ENCODE measurements around the gene LRP8. TPM values are rescaled to one million over a fixed set of nuclear protein-coding genes. Genes with fewer than 3 reads are reported as not detected.
A peak's percentile ranks its signal among the peaks of the same experiment; 100 is the strongest.

Gene LRP8
- total RNA-seq, 1 donor from 2014 or later: 4.4 TPM

DNA sequence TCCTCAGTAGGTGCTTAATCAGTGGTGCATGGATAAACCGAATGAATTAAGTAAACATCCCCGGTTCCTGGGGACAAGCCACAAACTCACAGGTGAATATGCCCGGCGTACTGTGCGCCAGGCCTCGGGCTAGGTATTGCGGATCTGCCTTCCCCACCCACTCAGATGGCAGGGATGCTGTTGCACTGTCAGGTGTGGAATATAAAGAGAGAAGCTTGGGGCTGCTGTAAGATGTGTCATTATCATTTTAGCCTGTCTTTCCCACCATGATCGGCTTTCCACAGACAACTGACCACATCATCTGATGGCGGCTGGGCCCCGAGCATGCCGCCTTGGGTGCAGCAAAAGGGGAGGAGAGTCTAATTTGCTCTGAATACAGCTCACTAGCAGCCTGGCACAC is 45.4 kb upstream of the LRP8 start:
- Mint-ChIP-seq H3K4me1 (ENCODE audit: unreplicated experiment) (peaks cover 2% of the 10 kb centered on the region), H3K9me3 (ENCODE audit: unreplicated experiment) (no peaks in the 10 kb centered on the region), H3K36me3 (ENCODE audit: unreplicated experiment) (no peaks in the 10 kb centered on the region), H3K27me3 (ENCODE audit: unreplicated experiment) (peaks cover 2% of the 10 kb centered on the region), H3K27ac (ENCODE audit: unreplicated experiment) (no peak overlapping the region), H3K4me3 (ENCODE audit: unreplicated experiment) (no peak overlapping the region)
- TF ChIP-seq CTCF (IDR thresholded peaks at IDR 0.05): no peak
- peak; percentile 46 for DNase-seq (ENCODE audit: extremely low spot score, unreplicated experiment)

- no peak for TF ChIP-seq CTCF (IDR thresholded peaks at IDR 0.05)
- peak; percentile 59 for DNase-seq (ENCODE audit: extremely low spot score, unreplicated experiment)
- Mint-ChIP-seq H3K36me3 (ENCODE audit: unreplicated experiment) (no peaks in the 10 kb centered on the region), H3K4me3 (ENCODE audit: unreplicated experiment) (no peak overlapping the region), H3K27ac (ENCODE audit: unreplicated experiment) (no peak overlapping the region), H3K9me3 (ENCODE audit: unreplicated experiment) (no peaks in the 10 kb centered on the region), H3K4me1 (ENCODE audit: unreplicated experiment) (peaks cover 2% of the 10 kb centered on the region), H3K27me3 (ENCODE audit: unreplicated experiment) (peaks cover 7% of the 10 kb centered on the region)
Measured at GRCh38 chr1:53372501-53372951, 44.7 kb upstream of the LRP8 start.

- H3K4me3 Mint-ChIP-seq (ENCODE audit: unreplicated experiment): no peak overlapping the region
- DNase-seq (ENCODE audit: extremely low spot score, unreplicated experiment): peak; percentile 25
- peaks cover 2% of the 10 kb centered on the region for H3K4me1 Mint-ChIP-seq (ENCODE audit: unreplicated experiment)
- TF ChIP-seq CTCF (IDR thresholded peaks at IDR 0.05): no peak
- H3K27me3 Mint-ChIP-seq (ENCODE audit: unreplicated experiment): peaks cover 9% of the 10 kb centered on the region
- H3K36me3 Mint-ChIP-seq (ENCODE audit: unreplicated experiment): no peaks in the 10 kb centered on the region
- no peaks in the 10 kb centered on the region for H3K9me3 Mint-ChIP-seq (ENCODE audit: unreplicated experiment)
- H3K27ac Mint-ChIP-seq (ENCODE audit: unreplicated experiment): no peak overlapping the region
Measured at GRCh38 chr1:53371851-53372250, 44.0 kb upstream of the LRP8 start.

DNA sequence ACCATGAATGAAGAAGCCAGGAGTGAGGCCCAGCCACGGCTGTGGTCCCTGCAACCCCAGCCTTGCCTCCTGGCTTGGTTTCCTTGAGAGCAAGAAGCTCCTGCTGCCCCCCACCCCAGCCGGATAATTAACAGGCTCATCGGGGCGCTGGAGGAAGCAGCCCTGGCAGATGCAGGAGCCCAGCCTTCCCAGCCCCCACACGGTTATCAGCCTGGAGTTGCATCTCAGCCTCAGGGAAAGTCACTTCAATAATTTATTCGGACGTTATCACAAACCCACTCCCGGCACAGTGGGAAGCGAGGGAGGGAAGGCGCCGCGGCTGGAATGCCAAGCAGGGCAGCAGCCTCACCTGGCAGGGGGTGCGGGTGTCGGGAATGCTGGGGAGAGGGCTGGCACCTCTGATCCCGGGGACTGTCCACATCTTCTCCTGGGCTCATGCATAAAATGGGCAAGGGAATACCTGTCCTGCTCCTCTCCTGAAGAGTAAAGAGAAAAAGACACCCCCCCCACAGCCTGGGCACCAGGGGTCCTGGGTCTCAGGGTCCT is 43.3 kb upstream of the LRP8 start:
- no peaks in the 10 kb centered on the region for H3K36me3 Mint-ChIP-seq (ENCODE audit: unreplicated experiment)
- peaks cover 2% of the 10 kb centered on the region for H3K4me1 Mint-ChIP-seq (ENCODE audit: unreplicated experiment)
- no peak overlapping the region for H3K4me3 Mint-ChIP-seq (ENCODE audit: unreplicated experiment)
- H3K27ac Mint-ChIP-seq (ENCODE audit: unreplicated experiment): no peak overlapping the region
- TF ChIP-seq CTCF (IDR thresholded peaks at IDR 0.05): no peak
- H3K9me3 Mint-ChIP-seq (ENCODE audit: unreplicated experiment): no peaks in the 10 kb centered on the region
- peak; percentile 82 for DNase-seq (ENCODE audit: extremely low spot score, unreplicated experiment)
- H3K27me3 Mint-ChIP-seq (ENCODE audit: unreplicated experiment): peaks cover 13% of the 10 kb centered on the region

DNA sequence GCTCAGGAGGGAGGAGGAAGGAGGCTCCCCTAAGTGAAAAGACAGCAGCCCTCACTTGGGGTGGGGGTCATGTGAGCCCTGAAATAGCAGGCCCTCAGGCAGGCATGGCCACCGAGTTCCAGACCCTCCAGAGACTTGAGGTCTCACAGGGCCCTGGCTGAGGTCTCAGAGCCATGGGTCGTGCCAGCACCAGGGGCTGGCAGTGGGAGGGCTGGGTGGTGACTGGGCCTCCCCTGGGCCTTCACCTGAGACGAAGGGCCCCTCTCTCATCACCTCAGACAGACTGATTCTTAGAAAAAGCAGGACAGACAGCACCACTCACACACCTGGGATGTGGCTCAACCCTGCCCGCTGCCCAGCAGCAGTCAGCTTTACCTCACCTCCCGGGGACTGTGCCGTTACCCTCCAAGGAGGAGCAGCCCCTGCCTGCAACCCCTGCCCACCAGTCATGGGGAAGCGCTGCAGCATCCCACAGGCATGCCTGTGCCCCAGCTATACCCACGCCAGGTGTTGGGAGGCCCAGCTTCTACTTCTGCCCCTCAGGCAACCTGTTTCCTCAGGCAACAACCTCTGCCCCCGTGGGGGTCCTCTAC is 42.6 kb upstream of the LRP8 start:
- Mint-ChIP-seq H3K4me1 (ENCODE audit: unreplicated experiment) (no peaks in the 10 kb centered on the region), H3K27me3 (ENCODE audit: unreplicated experiment) (peaks cover 11% of the 10 kb centered on the region), H3K36me3 (ENCODE audit: unreplicated experiment) (no peaks in the 10 kb centered on the region), H3K4me3 (ENCODE audit: unreplicated experiment) (no peak overlapping the region), H3K27ac (ENCODE audit: unreplicated experiment) (no peak overlapping the region), H3K9me3 (ENCODE audit: unreplicated experiment) (no peaks in the 10 kb centered on the region)
- TF ChIP-seq CTCF (IDR thresholded peaks at IDR 0.05): no peak
- peak; percentile 73 for DNase-seq (ENCODE audit: extremely low spot score, unreplicated experiment)

Measured in osteocyte (in vitro differentiated cells).